ENCODE data around the gene LGALS16.
"Not testable (repeated sequence)": the region's sequence is repeated elsewhere in the genome, so short reads cannot be mapped to it uniquely, and the experiment has no call there.

Gene LGALS16

GRCh38 chr19:39655613-39656012 is at the start of gene LGALS16:
TSS of gene LGALS16 (plus strand) at chr19:39655913. CDS start at chr19:39655962, 49 bp downstream.
- DNase-seq (ENCODE audit: low read depth): no peak

- no peak for DNase-seq (ENCODE audit: low read depth)
These were observed 48.7 kb upstream of the LGALS16 start for GRCh38 chr19:39607021-39607420.

- DNase-seq (ENCODE audit: low read depth): no peak
These were observed 48.2 kb upstream of the LGALS16 start for GRCh38 chr19:39607561-39607960.

- DNase-seq (ENCODE audit: low read depth): no peak
These were observed 42.1 kb upstream of the LGALS16 start for GRCh38 chr19:39613597-39613996.

GRCh38 chr19:39617745-39618144 is 38.0 kb upstream of the LGALS16 start:
- no peak for DNase-seq (ENCODE audit: low read depth)

GRCh38 chr19:39623946-39624345 is 31.8 kb upstream of the LGALS16 start:
- DNase-seq (ENCODE audit: low read depth): no peak

GRCh38 chr19:39627631-39628030 is 28.1 kb upstream of the LGALS16 start:
- DNase-seq (ENCODE audit: low read depth): not testable (repeated sequence)

GRCh38 chr19:39631178-39631577 is 24.5 kb upstream of the LGALS16 start:
- no peak for DNase-seq (ENCODE audit: low read depth)

- DNase-seq (ENCODE audit: low read depth): no peak
These were observed 24.1 kb upstream of the LGALS16 start for GRCh38 chr19:39631626-39632025.

GRCh38 chr19:39637891-39638290 is 17.8 kb upstream of the LGALS16 start:
- no peak for DNase-seq (ENCODE audit: low read depth)

GRCh38 chr19:39641773-39642172 is 13.9 kb upstream of the LGALS16 start:
- no peak for DNase-seq (ENCODE audit: low read depth)

- no peak for DNase-seq (ENCODE audit: low read depth)
These were observed 12.1 kb upstream of the LGALS16 start for GRCh38 chr19:39643591-39643990.

- DNase-seq (ENCODE audit: low read depth): no peak
These were observed 9.8 kb upstream of the LGALS16 start for GRCh38 chr19:39645800-39646411.

- no peak for DNase-seq (ENCODE audit: low read depth)
These were observed 7.8 kb upstream of the LGALS16 start for GRCh38 chr19:39647918-39648317.

- no peak for DNase-seq (ENCODE audit: low read depth)
These were observed 4.1 kb downstream of the LGALS16 start for GRCh38 chr19:39659791-39660190.

- DNase-seq (ENCODE audit: low read depth): no peak
These were observed 4.9 kb downstream of the LGALS16 start for GRCh38 chr19:39660661-39661060.

- no peak for DNase-seq (ENCODE audit: low read depth)
These were observed 5.9 kb downstream of the LGALS16 start for GRCh38 chr19:39661565-39661964.

- DNase-seq (ENCODE audit: low read depth): not testable (repeated sequence)
These were observed 14.1 kb downstream of the LGALS16 start for GRCh38 chr19:39669860-39670259.

GRCh38 chr19:39670998-39671397 is 15.3 kb downstream of the LGALS16 start:
- no peak for DNase-seq (ENCODE audit: low read depth)

GRCh38 chr19:39671739-39672363 is 16.1 kb downstream of the LGALS16 start:
- DNase-seq (ENCODE audit: low read depth): no peak

GRCh38 chr19:39672473-39672872 is 16.8 kb downstream of the LGALS16 start:
- DNase-seq (ENCODE audit: low read depth): no peak

- not testable (repeated sequence) for DNase-seq (ENCODE audit: low read depth)
These were observed 18.1 kb downstream of the LGALS16 start for GRCh38 chr19:39673862-39674261.

- no peak for DNase-seq (ENCODE audit: low read depth)
These were observed 20.3 kb downstream of the LGALS16 start for GRCh38 chr19:39676004-39676403.
